ENCODE results near the gene VASH2. TPM values are rescaled to one million over a fixed set of nuclear protein-coding genes. Genes with fewer than 3 reads are reported as not detected.

Gene VASH2
- total and polyA plus RNA-seq, 2 of the 4 experiments (the other 2 are of a cell fraction), result 0.90 to 1.2 TPM

- Histone ChIP-seq H3K14ac (replicated peaks; ENCODE audit: low read depth, low read length) (no peak overlapping the region), H3K23ac (ENCODE audit: low read depth, low read length) (no peak overlapping the region), H4K91ac (ENCODE audit: insufficient read depth, low read depth, low read length) (no peak overlapping the region), H4K8ac (ENCODE audit: low read depth in 2 of 2, low read length in 2 of 2) (no peak overlapping the region), H3K18ac (ENCODE audit: low read depth, low read length) (no peak overlapping the region), H2AK9ac (replicated peaks; ENCODE audit: low read depth, low read length, poor library complexity) (no peak overlapping the region), H4K5ac (ENCODE audit: low read depth, low read length) (no peak overlapping the region), H2BK5ac (ENCODE audit: low read depth, low read length, poor library complexity, severe bottlenecking) (no peak overlapping the region), H4K20me1 (ENCODE audit: insufficient read depth, low read length) (no peaks in the 10 kb centered on the region), H3K4me3 (ENCODE audit: insufficient read depth, low read depth, low read length) (no peak overlapping the region), H3K27me3 (ENCODE audit: control insufficient read depth, insufficient read depth, low read length) (peaks cover 12% of the 10 kb centered on the region), H2AK5ac (ENCODE audit: low read depth, low read length) (no peak overlapping the region), H3K27ac (ENCODE audit: insufficient read depth, low read length) (no peak overlapping the region), H3K56ac (ENCODE audit: extremely low read depth, insufficient read depth, low read length) (no peak overlapping the region), H3K36me3 (ENCODE audit: control insufficient read depth, insufficient read depth, low read length) (no peaks in the 10 kb centered on the region), H2AFZ (replicated peaks; ENCODE audit: low read length, poor library complexity) (no peak overlapping the region), H2BK120ac (ENCODE audit: low read depth, low read length) (no peak overlapping the region), H3K9me3 (ENCODE audit: control insufficient read depth, insufficient read depth, low read length) (peaks cover 9% of the 10 kb centered on the region), H3K4me1 (ENCODE audit: control insufficient read depth, insufficient read depth, low read length) (no peaks in the 10 kb centered on the region), H2BK20ac (ENCODE audit: low read depth, low read length) (no peak overlapping the region), H3K9ac (ENCODE audit: low read depth, low read length) (no peak overlapping the region), H3K4me2 (ENCODE audit: low read depth, low read length) (no peak overlapping the region), H3K9me1 (ENCODE audit: insufficient read depth, low read length) (no peaks in the 10 kb centered on the region), H2BK15ac (ENCODE audit: low read depth, low read length) (no peak overlapping the region), H3K79me1 (ENCODE audit: low read depth in 1 of 2, low read length in 2 of 2) (no peaks in the 10 kb centered on the region), H3K4ac (ENCODE audit: low read depth, low read length) (no peak overlapping the region)
- TF ChIP-seq MXI1 (IDR thresholded peaks at IDR 0.05; ENCODE audit: borderline replicate concordance, low read depth, low read length) (no peak), RCOR1 (IDR thresholded peaks at IDR 0.05; ENCODE audit: insufficient replicate concordance, low read length) (no peak), NFE2L2 (IDR thresholded peaks at IDR 0.05; ENCODE audit: low read depth, low read length) (no peak), USF2 (IDR thresholded peaks at IDR 0.05; ENCODE audit: low read depth, low read length) (no peak), FOS (IDR thresholded peaks at IDR 0.05; ENCODE audit: low read depth, low read length) (no peak), CTCF (conservative IDR thresholded peaks at IDR 0.05; ENCODE audit: low read depth, low read length) (no peak), CEBPB (IDR thresholded peaks at IDR 0.05; ENCODE audit: low read depth, low read length) (no peak), RAD21 (IDR thresholded peaks at IDR 0.05; ENCODE audit: low read length) (no peak), ELK1 (IDR thresholded peaks at IDR 0.05; ENCODE audit: borderline replicate concordance, low read depth, low read length) (no peak)
- DNase-seq (no peak), ATAC-seq (ENCODE audit: low read depth) (no peak)
- CTCF ChIA-PET, result no interaction called here
- no TSS peak for BruUV-seq (replicated peaks)
- dilution Hi-C loops (cut with HindIII; ENCODE audit: low sequenced_read_pairs, unreplicated experiment), result no loop called here
- in situ Hi-C loops (cut with MboI; ENCODE audit: low sequenced_read_pairs), result no loop called here
- WGBS, 2 experiments (ENCODE audit: extremely low coverage in 2 of 2, insufficient read length in 1 of 2), result 60% methylated on average over 1 of the region's 3 CpGs; no CpG with 5 or more reads in 1 of the 2 experiments
- POLR2A ChIA-PET (ENCODE audit: unreplicated experiment), result no interaction called here
- intact Hi-C loops (cut with micrococcal nuclease), result no loop called here
Measured at GRCh38 chr1:212937034-212937433, 13.3 kb upstream of the VASH2 start.
